Stimulated activated CD8-positive, alpha-beta memory T cell treated with anti-CD3 and anti-CD28 coated beads, Interleukin-7, amount 100 ng/mL, for 4 hours (primary cell): Measurements from ENCODE around the gene MORC1.

ENCODE experiments used
- DNase-seq, 2 donors: peaks; one replicate each; pipeline ENCODE4 v3.0.0-alpha.2; 2020; ENCODE audit warnings: low read depth in 2 of 2

MORC1 gene

DNA sequence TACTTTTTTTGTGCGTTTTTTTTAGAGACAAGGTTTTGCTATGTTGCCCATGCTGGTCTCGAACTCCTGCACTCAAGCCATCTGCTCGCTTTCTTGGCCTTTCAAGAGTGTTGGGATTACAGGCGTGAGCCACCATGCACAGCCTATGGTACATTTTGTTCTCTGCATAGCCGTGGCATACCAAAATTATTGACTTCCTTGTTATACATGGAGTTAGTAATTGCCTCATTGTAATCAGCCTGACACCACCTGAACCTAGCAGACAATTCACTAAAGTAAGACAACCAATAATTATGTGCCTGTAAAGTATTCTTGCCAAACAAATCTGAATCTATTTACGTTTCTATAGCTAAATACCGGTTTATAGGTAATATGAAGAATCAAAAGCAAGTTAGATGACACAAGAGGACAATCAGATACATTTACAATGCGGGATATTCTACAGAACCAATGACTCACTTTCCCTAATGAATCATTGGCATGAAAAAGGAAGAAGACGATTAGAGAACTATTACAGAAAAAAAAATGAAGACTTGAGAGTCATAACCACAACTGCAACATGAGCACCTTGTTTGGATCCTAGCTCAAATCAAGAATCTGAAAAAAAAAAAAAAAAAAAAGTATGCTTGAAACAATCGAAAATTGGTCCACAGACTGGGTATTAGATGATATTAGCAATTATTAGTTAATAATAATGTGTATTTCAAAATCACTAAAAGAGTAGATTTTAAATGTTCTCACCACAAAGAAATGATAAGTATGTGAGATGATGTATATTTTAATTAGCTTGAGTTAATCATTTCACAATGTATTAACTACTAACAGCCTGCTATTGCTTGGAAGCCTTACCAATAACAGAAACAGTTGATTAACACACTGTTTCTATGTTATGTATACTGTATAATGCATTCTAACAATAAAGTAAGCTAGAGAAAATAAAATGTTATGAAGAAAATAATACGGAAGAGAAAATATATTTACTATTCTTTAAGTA lies 171.3 kb downstream of the MORC1 start:
- DNase-seq: no peak

- no peak for DNase-seq
These were observed 177.2 kb downstream of the MORC1 start for GRCh38 chr3:108940568-108941263.

DNA sequence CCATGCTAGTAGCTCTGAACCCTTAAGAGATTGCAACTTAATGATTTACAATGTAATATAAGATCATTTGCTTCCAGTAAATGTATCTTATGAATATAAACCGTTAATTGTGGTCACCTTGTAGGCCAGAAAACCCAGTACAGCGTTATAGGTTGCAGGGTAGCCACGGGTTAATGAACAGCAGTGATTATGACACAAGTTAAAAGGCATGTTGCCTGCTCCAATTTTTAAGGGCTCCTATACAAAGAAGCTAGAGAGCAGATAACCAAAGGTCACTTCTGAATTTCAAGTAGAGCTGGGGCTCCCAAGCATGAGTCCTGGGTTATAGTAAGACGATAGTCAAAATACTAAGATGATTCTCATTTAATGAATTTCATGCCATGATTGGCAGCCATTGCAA lies 177.8 kb downstream of the MORC1 start:
- no peak for DNase-seq

DNA sequence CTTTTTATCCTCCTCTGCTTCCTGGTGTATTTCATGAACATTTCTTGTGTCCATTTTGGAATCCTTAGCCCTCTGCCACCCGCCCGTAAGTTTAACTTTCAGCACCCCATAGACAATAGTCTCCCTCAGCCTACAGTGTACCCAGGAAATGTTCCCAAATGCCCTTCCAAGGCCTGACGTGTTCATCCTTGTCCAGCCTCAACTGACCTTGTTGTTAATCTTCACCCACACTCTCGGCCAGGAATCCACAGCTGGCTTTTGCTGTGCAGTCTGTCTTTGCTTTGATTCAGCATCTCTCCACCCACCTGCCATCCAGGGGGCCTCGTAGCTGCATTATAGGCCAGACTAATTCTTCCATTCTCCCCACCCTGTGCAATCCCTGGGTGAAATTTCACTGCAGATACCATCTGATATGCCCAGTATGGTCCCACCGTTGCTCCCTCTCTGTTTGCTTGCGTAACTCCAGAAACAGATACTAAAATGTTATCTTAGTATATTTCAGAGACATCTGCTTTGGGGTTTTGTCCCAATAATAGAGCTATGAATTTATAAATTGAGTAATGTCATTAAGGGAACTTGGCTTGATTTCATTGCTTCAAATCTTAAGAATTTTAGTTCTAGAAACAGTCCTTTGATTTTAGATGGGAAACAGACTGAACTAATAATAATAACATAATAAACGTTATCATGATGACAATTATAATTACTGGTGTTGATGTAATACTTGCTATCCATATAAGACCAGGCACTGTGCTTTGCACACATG lies 180.8 kb downstream of the MORC1 start:
- no peak for DNase-seq

DNA sequence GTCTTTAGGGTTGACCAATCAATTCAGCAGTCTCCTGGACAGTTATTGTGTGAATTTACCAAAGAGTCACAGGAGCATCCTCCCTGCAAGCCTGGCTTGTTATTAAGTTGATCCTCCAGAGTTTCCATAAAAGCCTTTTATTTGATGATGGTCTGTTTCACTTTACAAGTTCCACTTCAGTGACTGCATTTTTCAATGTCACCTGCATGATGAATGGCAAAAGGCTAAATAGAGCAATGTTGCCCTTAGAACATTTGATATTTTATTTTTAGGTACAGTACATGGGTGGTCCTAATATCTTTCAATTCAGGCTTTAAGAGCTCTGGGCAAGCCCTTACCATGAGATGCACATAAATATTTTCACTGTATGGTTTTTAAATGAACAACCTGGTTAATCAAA lies 186.9 kb downstream of the MORC1 start:
- no peak for DNase-seq

DNA sequence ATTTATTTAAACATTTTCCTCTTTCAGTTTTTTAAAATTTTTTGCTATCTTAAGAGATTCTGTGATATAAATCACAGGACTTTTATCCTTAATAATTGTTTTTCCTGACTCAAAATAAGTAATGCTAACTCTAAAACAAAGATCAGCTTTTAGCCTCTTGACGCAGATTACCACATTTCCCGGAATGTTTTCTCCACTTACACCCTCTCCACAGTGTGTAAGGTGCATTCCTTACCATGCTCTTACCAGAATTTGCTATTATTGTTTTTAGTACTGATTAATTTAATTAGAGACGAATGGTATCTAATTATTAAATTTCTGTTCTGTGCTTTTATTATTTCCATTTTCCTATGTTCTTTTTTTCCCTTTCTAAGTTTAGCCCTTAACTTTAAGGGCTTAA lies 199.1 kb downstream of the MORC1 start:
- DNase-seq: no peak

GRCh38 chr3:108914774-108915641 lies 202.9 kb downstream of the MORC1 start:
- peak; percentile 21 to 32 for DNase-seq

- DNase-seq: no peak
These were observed 208.1 kb downstream of the MORC1 start for GRCh38 chr3:108909799-108910198.
